OCI-LY3 (cell line): ENCODE results near the gene POU6F2.

Source experiments
- H2AFZ ChIP-seq: fragments of 200-600, 300-600 bp; shearing (Covaris generic); 2 replicates; pipeline ENCODE4 v1.6.0; 2014; ENCODE audit warnings: antibody characterized with exemption, low read depth, low read length
- H3K27ac ChIP-seq: fragments of 200-600, 300-600 bp; sonication (generic); 2 replicates; pipeline ENCODE4 v1.5.1; 2014; ENCODE audit warnings: mild to moderate bottlenecking, low read length, moderate library complexity, mixed read lengths
- H3K27me3 ChIP-seq: fragments of 200-600, 300-600 bp; sonication (generic); 2 replicates; pipeline ENCODE4 v1.6.1; 2014; ENCODE audit warnings: low read depth, low read length, mixed read lengths
- H3K36me3 ChIP-seq: fragments of 200-600, 300-600 bp; sonication (generic); replicated peaks from 2 replicates; pipeline ENCODE3; 2014; ENCODE audit warnings: low read depth, low read length, mixed read lengths
- H3K4me1 ChIP-seq: fragments of 300-600, 200-600 bp; sonication (generic); 2 replicates; pipeline ENCODE4 v1.6.1; 2014; ENCODE audit warnings: low read length, mixed read lengths
- H3K4me2 ChIP-seq: fragments of 200-600, 300-600 bp; sonication (generic); 2 replicates; pipeline ENCODE4 v1.6.1; 2014; ENCODE audit warnings: low read length, mixed read lengths
- H3K4me3 ChIP-seq: fragments of 300-600, 200-600 bp; sonication (generic); 2 replicates; pipeline ENCODE4 v1.5.1; 2014; ENCODE audit warnings: antibody characterized with exemption, mild to moderate bottlenecking, low read length, moderate library complexity
- H3K79me2 ChIP-seq: fragments of 300-600, 200-600 bp; shearing (Covaris generic); 2 replicates; pipeline ENCODE4 v1.6.1; 2014; ENCODE audit warnings: mild to moderate bottlenecking, low read length, mixed read lengths
- H3K9ac ChIP-seq: fragments of 300-600, 200-600 bp; shearing (Covaris generic); 2 replicates; pipeline ENCODE4 v1.6.0; 2014; ENCODE audit warnings: mild to moderate bottlenecking, low read length, moderate library complexity
- H3K9me3 ChIP-seq: fragments of 200-600, 300-600 bp; shearing (Covaris generic); 2 replicates; pipeline ENCODE4 v1.6.1; 2014; ENCODE audit warnings: low read length, mixed read lengths; ENCODE audit not compliant: insufficient read depth
- H4K20me1 ChIP-seq: fragments of 200-600, 300-600 bp; sonication (generic); 2 replicates; pipeline ENCODE4 v1.6.1; 2016; ENCODE audit warnings: low read length, mixed read lengths; ENCODE audit not compliant: insufficient read depth
- CTCF ChIP-seq: fragments of 200-600, 300-600 bp; sonication (generic); IDR thresholded peaks from 2 replicates; pipeline ENCODE4 v1.5.1; 2014; ENCODE audit warnings: antibody characterized with exemption, low read length, low read depth
- EZH2phosphoT487 ChIP-seq: fragments of 200-600 bp; shearing (Covaris generic); IDR thresholded peaks from 2 replicates; pipeline ENCODE4 v1.6.1; 2018; ENCODE audit warnings: antibody characterized with exemption, mixed run types, low read depth

POU6F2 gene

GRCh38 chr7:39313376-39313775 lies 335.7 kb downstream of the POU6F2 start:
- no peak overlapping the region for H3K27ac ChIP-seq
- H3K4me2 ChIP-seq, result no peak overlapping the region
- no peaks in the 10 kb centered on the region for H3K79me2 ChIP-seq
- H4K20me1 ChIP-seq, result no peaks in the 10 kb centered on the region
- H3K27me3 ChIP-seq, result peaks cover 50% of the 10 kb centered on the region
- no peak overlapping the region for H3K4me3 ChIP-seq
- H2AFZ ChIP-seq, result no peak overlapping the region
- H3K9ac ChIP-seq, result no peak overlapping the region
- H3K9me3 ChIP-seq, result no peaks in the 10 kb centered on the region
- H3K36me3 ChIP-seq, result no peaks in the 10 kb centered on the region
- no peaks in the 10 kb centered on the region for H3K4me1 ChIP-seq
- TF ChIP-seq CTCF (no peak), EZH2phosphoT487 (no peak)

- peaks cover 50% of the 10 kb centered on the region for H3K27me3 ChIP-seq
- no peaks in the 10 kb centered on the region for H3K79me2 ChIP-seq
- H3K4me2 ChIP-seq, result no peak overlapping the region
- no peak overlapping the region for H2AFZ ChIP-seq
- no peaks in the 10 kb centered on the region for H3K4me1 ChIP-seq
- no peak overlapping the region for H3K4me3 ChIP-seq
- no peaks in the 10 kb centered on the region for H4K20me1 ChIP-seq
- no peak overlapping the region for H3K27ac ChIP-seq
- H3K36me3 ChIP-seq, result no peaks in the 10 kb centered on the region
- TF ChIP-seq EZH2phosphoT487 (no peak), CTCF (no peak)
- no peaks in the 10 kb centered on the region for H3K9me3 ChIP-seq
- no peak overlapping the region for H3K9ac ChIP-seq
These were observed 336.3 kb downstream of the POU6F2 start for GRCh38 chr7:39313974-39314373.

GRCh38 chr7:39317107-39317506 lies 339.4 kb downstream of the POU6F2 start:
- Histone ChIP-seq H3K9me3 (no peaks in the 10 kb centered on the region), H3K4me3 (no peak overlapping the region), H3K4me1 (no peaks in the 10 kb centered on the region), H3K4me2 (no peak overlapping the region), H3K36me3 (no peaks in the 10 kb centered on the region), H3K27me3 (peaks cover 32% of the 10 kb centered on the region; the same call in 1 of the 2 replicates), H2AFZ (no peak overlapping the region), H4K20me1 (no peaks in the 10 kb centered on the region), H3K79me2 (no peaks in the 10 kb centered on the region), H3K9ac (no peak overlapping the region), H3K27ac (no peak overlapping the region)
- TF ChIP-seq EZH2phosphoT487, result no peak
- TF ChIP-seq CTCF, result no peak

- no peaks in the 10 kb centered on the region for H4K20me1 ChIP-seq
- H3K9ac ChIP-seq, result no peak overlapping the region
- H3K9me3 ChIP-seq, result no peaks in the 10 kb centered on the region
- H3K27me3 ChIP-seq, result peaks cover 26% of the 10 kb centered on the region; the same call in 1 of the 2 replicates
- TF ChIP-seq CTCF (no peak), EZH2phosphoT487 (no peak)
- H3K79me2 ChIP-seq, result no peaks in the 10 kb centered on the region
- no peak overlapping the region for H3K4me2 ChIP-seq
- H3K36me3 ChIP-seq, result no peaks in the 10 kb centered on the region
- H3K27ac ChIP-seq, result no peak overlapping the region
- H3K4me1 ChIP-seq, result no peaks in the 10 kb centered on the region
- no peak overlapping the region for H3K4me3 ChIP-seq
- H2AFZ ChIP-seq, result no peak overlapping the region
These were observed 340.2 kb downstream of the POU6F2 start for GRCh38 chr7:39317896-39318295.
